ENCODE results near the gene B3GNT8.
A peak's percentile ranks its signal among the peaks of the same experiment; 100 is the strongest.
"Not testable (repeated sequence)": the region's sequence is repeated elsewhere in the genome, so short reads cannot be mapped to it uniquely, and the experiment has no call there.

B3GNT8 gene

GRCh38 chr19:41426952-41427646, at the start of gene B3GNT8:
Gene B3GNT8, minus strand, starts transcription at chr19:41427374. Its CDS starts 596 bp downstream, at chr19:41426778.
- DNase-seq: no peak

GRCh38 chr19:41476583-41476982, 49.4 kb upstream of the B3GNT8 start:
- no peak for DNase-seq

GRCh38 chr19:41463257-41464256, 36.4 kb upstream of the B3GNT8 start:
- DNase-seq: not testable (repeated sequence)

GRCh38 chr19:41462497-41462896, 35.3 kb upstream of the B3GNT8 start:
- DNase-seq: no peak

GRCh38 chr19:41457241-41457640, 30.1 kb upstream of the B3GNT8 start:
- DNase-seq: no peak

- no peak for DNase-seq
Observed at GRCh38 chr19:41456342-41456918, 29.3 kb upstream of the B3GNT8 start.

GRCh38 chr19:41455936-41456335, 28.8 kb upstream of the B3GNT8 start:
- DNase-seq: no peak

GRCh38 chr19:41452584-41453275, 25.6 kb upstream of the B3GNT8 start:
- DNase-seq: no peak

GRCh38 chr19:41449865-41450178, 22.6 kb upstream of the B3GNT8 start:
- no peak for DNase-seq

GRCh38 chr19:41449079-41449864, 22.1 kb upstream of the B3GNT8 start:
- no peak for DNase-seq

- no peak for DNase-seq
Observed at GRCh38 chr19:41447732-41448332, 20.7 kb upstream of the B3GNT8 start.

- no peak for DNase-seq
Observed at GRCh38 chr19:41445575-41445974, 18.4 kb upstream of the B3GNT8 start.

GRCh38 chr19:41443813-41444455, 16.8 kb upstream of the B3GNT8 start:
- DNase-seq: no peak

GRCh38 chr19:41442473-41443355, 15.5 kb upstream of the B3GNT8 start, which contains the start of gene ERICH4:
Gene ERICH4, plus strand, starts transcription at chr19:41443156. Its CDS starts 14 bp downstream, at chr19:41443170.
- DNase-seq: no peak

- DNase-seq: no peak
Observed at GRCh38 chr19:41441321-41441945, 14.3 kb upstream of the B3GNT8 start.

- DNase-seq: peak; percentile 94
Observed at GRCh38 chr19:41439441-41440222, 12.5 kb upstream of the B3GNT8 start, which contains the start of gene DMAC2. Gene DMAC2, minus strand, starts transcription at chr19:41439912. Its CDS starts 13 bp downstream, at chr19:41439899.

GRCh38 chr19:41437944-41438574, 10.9 kb upstream of the B3GNT8 start:
- DNase-seq: no peak

- no peak for DNase-seq
Observed at GRCh38 chr19:41436674-41436951, 9.4 kb upstream of the B3GNT8 start.

Data from NCI-H1417 treated with DMSO at 0.1 percent for 48 hours (cell line).